ENCODE data around the gene AGPAT3.
"Not testable (repeated sequence)": the region's sequence is repeated elsewhere in the genome, so short reads cannot be mapped to it uniquely, and the experiment has no call there.

AGPAT3 gene

DNA sequence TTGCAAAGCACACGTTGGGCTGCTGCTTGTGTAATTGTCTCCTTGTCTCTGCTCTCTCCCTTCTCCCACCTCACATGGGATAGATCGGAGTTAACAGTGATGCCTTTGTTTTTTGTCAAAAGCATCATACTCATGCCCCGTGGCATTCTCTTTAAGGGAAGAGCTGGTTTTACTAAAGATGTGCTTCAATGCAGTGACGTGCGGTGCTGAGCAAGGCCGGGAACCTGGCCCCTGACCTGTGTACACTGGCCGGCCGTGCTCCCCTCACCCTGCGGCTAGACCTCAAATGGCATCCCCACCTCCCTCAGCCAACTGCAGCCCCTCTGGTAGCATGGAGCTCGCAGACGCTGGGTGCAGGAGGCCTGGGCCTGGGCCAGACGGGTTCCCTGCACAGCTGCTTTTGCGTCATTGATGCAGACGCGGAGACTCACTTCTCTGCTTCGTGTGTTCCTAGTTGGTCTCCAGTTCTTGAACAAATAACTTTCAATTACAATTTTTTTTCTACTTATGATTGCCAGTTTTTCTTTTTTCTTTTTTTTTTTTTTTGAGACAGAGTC lies 19.9 kb downstream of the AGPAT3 start:
- no peak for DNase-seq

DNA sequence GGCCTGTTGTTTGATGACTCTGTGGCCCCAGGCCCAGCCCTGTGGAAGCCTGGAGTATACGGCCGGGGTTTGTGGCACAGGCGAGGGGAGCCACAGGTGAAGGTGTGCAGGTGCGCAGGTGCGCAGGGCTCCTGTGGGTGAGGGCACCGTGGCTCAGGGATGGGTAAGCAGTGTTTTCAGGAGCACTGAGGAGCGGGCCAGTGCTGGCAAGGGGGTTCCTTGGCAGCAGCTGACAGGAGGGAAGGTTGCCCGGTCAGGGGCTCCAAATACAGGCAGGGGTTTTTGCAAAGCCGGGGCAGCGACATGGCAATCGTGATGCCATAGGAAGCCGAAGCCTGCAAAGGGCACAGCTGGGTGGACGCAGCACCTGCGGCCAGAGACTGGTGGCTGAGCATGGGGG lies 20.7 kb downstream of the AGPAT3 start:
- DNase-seq: no peak

DNA sequence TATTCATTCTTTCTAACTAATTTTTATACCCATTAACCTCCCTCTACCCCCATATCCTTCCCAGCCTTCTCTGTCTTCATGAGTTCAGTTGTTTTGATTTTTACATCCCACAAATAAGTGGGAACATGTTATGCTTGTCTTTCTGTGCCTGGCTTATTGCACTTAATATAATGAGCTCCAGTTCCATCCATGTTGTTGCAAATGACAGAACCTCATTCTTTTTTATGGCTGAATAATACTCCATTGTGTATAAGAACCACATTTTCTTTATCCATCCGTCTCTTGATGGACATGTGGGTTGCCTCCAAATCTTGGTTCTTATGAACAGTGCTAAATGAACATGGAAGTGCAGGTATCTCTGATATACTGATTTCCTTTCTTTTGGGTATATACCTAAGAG lies 21.5 kb downstream of the AGPAT3 start:
- DNase-seq: no peak

DNA sequence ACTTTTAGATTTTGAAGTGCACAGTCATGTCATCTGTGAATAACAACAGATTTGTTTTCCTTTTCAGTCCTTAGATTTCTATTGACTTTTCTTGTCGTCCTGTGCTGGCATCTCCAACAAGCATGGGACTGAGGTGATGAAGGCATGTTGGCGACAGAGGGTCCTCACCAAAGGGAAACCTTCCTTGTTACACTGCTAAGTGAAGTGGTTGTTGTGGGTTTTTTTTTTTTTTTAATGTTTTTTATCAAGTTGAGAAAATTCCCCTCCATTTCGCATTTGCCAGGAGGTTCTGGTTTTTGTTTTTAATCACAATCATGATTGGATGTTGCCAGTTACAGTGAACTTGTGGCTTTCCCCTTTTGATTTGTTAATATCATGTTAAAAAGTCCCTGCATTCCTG lies 24.0 kb downstream of the AGPAT3 start:
- no peak for DNase-seq

DNA sequence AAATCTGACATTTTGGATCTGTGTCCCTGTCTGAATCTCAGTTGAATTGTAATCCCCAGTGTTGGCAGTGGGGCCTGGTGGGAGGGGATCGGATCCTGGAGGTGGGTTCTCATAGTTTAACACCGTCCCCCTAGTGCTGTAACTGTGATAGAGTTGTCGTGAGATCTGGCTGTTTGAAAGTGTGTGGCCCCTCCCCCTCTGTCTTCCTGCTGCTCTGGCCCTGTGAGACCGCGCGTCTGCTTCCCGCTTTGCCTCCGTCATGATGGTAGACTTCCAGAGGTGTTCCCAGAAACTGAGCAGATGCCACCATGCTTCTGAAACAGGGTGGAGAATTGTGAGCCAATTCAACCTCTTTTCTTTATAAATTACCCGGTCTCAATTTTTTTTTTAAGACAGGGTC lies 25.0 kb downstream of the AGPAT3 start:
- no peak for DNase-seq

DNA sequence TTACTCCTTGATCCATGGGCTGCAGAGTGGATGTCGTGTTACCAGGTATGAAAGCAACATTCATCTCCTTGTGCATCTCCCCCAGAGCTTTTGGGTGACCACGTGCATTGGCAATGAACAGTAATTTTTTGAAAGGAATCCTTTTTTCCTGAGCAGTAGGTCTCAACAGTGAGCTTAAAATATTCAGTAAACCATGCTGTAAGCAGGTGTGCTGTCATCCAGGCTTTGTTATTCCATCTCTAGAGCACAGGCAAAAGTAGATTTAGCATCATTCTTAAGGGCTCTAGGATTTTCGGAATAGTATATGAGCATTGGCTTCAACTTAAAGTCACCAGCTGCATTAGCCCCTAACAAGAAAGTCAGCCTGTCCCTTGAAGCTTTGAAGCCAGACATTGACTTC lies 27.3 kb downstream of the AGPAT3 start:
- DNase-seq: no peak

DNA sequence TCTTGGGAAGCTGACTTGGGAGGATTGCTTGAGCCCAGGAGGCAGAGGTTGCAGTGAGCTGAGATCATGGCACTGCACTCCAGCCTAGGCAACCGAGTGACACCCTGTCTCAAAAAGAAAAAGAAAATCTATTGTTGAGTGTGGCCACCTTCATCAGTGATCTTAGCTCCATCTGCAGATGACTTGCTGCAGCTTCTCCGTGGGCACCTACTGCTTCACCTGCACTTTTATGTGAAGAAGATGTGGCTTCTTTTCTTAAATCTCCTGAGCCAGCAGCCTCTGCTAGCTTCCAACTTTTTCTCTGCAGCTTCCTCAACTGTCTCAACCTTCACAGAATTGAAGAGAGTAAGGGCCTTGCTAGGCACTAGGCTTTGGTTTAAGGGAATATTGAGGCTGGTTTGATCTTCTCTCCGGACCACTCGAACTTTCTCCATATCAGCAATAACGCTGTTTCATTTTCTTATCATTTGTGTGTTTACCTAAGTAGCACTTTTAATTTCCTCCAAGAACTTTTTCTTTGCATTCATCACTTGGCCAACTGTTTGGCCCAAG lies 28.0 kb downstream of the AGPAT3 start:
- DNase-seq: no peak

DNA sequence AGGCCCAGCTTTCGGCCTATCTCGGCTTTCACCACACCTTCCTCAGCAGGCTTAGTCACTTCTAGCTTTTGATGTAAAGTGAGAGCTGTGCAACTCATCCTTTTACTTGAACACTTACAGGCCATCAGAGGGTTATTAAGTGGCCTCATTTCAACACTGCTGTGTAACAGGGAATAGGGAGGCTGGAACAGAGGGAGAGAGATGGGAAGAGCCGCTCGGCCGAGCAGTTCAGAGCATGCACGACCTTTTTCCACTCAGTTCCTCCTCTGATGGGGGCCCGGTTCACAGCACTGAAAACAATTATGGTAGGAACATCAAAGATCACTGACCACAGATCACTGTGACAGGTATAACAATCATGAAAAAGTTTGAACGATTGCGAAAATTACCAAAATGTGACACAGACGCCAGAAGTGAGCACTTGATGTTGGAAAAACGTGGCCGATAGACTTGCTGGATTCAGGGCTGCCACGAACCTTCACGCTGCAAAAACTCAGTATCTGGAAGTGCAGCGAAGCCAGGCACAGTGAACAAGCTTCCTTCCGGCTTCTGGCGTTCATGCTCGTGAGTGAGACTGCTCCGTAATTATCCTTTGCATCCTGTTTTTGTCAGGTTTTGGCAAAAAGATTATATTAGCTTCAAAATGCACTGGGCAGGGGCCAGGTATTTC lies 28.6 kb downstream of the AGPAT3 start:
- DNase-seq: no peak

DNA sequence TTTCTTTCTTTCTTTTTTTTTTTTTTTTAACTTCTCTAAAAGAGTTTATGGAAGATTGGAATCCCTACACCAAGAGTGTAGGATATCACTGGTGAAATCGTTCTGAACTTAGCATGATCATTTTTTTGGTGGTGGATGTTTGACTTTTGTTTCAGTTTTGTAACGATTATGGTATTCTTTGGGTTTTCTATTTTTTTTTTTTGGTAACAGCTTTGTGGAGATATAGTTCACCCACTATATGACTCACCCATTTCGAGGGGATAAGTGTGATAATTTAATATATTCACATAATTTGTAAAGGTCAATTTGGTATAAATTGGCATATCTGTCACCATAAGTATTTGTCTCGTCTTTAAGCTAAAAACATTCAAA lies 29.2 kb downstream of the AGPAT3 start:
- DNase-seq: no peak

DNA sequence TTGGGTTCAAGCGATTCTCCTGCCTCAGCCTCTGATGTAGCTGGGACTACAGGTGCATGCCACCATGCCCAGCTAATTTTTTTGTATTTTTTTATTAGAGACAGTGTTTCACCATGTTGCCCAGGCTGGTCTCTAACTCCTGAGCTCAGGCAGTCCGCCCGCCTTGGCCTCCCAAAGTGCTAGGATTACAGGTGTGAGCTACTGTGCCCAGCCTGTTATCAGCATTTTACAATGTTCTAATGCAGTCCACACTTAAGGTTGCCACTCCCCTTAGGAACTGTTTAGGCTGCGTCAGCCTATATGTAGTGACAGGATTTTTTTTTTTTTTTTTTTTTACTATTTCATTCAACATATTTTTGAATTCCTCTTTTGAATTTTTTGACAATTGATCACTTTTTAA lies 30.2 kb downstream of the AGPAT3 start:
- DNase-seq: no peak

DNA sequence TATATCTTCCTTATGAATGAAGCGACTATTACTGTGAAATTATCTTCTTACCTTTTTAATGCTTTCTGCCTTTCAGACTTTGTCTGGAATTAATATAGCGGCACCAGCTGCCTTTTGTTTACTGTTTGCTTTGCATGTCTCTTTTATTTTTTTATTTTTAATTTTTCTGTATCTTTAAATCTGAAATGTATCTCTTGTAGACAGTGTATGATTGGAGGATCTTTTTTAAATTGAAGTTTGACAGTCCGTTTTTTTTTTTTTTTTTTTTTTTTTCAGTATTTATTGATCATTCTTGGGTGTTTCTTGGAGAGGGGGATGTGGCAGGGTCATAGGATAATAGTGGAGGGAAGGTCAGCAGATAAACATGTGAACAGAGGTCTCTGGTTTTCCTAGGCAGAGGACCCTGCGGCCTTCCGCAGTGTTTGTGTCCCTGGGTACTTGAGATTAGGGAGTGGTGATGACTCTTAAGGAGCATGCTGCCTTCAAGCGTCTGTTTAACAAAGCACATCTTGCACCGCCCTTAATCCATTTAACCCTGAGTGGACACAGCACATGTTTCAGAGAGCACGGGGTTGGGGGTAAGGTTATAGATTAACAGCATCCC lies 31.8 kb downstream of the AGPAT3 start:
- DNase-seq: not testable (repeated sequence)

DNA sequence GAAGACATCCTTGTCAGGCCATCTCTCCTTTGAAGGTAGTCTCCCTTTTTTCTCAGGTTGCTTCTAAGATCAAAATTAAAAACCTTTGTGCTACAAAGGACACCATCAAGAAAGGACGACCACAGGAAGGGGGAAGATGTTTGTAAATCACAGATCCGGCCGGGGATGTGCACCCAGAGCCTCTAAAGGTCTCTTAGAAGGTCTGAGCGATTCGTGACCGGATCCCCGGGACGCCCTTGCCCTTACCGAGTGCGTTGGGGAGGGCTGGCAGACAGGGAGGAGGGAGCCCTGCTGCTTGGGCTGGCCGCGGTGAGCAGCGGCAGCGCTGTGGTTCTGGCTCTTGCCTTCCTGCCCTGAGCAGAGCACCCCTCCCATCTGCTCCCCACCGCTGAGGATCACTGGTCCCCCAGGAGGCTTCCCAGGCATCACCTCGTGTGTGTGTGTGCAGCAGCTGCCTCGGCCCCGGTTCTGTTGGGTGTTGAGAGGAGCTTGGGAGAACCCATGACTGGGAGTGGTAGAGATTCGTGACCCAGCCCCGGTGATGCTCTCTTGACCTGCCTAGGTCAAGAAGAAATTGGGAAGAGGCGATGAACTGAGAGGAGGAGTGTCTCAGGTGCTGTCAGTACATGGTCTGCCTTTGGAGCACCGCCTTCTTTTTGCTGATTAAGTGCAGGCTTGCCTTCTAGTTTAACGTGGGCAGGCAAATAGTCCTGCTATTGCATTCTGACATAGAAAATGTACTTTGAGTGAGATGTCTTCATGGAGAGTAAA lies 34.5 kb downstream of the AGPAT3 start:
- no peak for DNase-seq

DNA sequence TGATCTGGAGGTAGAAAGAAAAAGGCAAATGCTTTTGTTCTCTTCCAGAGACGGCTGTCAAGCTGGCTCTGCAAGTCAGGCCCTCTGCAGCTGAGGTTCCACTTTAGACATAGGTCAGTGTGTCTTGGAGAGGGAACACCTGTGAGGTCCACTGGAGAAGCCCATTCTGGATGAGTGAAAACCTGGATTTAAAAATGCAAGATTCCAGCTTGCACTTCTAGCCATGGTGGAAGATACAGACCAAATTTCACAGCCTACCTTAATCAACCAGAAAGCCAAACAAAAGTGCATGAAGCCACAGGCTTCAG lies 35.0 kb downstream of the AGPAT3 start:
- no peak for DNase-seq

DNA sequence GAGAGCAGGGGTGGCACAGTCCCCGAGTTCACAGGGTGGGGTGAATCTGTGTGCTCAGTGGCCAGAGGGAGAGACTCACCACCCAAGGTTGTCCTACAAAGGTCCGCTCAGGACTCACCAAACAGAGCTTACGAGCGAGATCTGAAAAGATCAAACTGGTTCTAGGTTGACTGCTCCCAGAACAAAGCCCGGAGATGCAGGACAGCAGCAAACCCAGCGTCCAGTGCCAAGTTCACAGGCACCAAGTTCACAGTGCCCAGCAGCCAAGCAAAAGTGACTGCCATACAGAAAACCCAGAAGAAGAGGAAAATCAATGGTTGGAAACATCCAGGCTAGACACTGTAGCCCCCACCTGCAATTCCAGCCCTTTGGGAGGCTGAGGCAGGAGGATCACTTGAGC lies 35.7 kb downstream of the AGPAT3 start:
- no peak for DNase-seq

DNA sequence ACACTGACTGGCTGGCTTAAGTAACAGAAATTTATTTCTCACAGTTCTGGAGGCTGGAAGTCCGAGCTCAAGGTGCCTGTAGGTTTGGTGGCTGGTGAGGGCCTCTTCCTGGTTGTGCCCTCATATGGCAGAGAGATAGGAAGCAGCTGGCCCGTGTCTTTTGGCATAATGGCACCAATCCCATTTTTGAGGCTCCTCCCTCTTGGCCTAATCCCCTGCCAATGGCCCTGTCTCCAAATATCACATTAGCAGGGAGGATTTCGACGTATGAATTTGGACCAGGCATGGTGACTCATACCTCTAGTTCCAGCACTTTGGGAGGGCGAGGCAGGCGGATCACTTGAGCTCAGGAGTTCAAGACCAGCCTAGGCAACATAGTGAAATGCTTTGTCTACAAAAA lies 37.4 kb downstream of the AGPAT3 start:
- DNase-seq: no peak

DNA sequence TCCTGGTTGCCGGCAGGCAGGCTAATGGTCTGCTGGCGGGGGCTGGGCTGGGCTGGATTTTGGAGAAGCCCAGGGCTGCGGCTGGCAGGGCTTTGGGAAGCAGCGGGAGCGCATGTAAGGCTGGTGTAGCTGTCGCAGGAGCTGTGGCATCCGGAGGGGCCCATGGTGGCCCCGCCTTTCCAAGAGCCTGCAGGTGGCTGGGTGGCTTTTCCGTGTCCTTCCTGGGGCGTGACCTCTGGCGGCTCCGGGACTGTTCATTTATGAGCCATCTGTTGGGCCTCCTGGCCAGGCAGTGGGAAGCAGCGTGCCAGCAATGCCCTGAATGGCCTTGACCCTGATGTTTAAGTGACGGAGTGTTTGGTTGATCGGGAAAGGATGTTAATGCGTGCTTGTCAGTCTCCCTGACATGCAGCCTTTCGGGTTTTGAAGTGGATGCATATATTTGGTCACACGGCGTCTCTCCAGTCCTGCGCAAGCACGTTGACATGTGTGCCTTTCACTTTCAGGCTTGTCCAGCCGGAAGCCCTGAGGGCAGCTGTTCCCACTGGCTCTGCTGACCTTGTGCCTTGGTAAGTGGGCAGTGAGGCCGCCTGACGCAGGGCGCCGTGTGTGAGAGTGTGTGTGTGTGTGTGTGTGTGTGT lies 38.5 kb downstream of the AGPAT3 start:
- no peak for DNase-seq

DNA sequence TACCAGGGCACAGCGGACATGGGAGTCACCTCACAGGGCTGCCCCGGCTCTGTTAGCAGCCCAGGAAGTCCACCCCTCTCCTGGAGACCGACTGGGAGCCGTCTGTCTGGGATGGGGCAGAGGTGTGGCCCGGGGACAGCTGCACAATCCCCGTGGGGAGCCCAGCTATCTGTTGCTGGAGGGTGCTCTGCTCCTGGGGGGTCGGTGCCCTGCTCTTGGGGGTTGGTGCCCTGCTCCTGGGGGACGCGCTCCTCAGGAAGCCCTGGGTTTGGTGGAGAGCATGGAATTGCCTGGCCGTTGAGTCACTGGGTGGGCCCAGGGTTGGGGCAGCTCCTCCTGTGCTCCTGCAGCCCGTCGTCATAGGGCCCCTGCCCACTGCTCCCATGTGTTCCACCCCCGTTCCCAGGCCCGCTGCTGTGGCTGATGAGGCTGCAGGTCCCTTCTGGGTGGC lies 39.3 kb downstream of the AGPAT3 start:
- DNase-seq: no peak

DNA sequence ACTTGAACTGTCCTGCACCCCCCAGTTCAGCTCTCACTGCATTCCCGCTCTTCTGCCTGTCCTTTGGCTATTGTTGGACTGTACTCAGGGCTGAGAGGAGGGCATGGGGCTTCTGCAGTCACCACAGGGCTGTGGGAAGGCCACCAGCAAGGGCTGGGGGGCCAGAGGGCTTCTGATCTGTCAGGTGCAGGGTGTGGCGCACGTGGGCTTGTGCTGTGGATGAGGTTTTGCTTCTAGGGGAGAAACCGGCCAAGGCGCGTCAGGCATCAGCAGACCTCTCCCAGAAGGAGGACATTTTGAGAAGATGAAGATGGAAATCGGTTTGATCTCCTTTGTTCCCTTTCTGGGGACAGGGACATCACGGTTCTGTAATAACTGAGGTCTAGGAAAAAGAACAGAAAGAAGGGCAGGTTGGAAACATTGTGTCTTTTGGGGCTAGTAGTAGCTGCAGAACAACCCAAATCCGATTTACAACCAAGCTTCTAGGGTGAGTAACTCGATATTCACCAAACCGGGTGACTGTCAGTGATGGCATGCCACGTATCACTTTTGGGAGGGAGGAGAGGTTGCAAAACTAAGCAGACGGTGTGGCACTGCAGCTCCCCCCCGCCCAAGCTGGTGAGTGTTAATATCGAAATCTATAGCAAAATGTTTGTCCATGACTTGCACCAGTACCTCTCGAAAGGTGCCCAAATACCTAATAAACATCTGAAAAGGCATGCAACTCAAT lies 40.9 kb downstream of the AGPAT3 start:
- no peak for DNase-seq

DNA sequence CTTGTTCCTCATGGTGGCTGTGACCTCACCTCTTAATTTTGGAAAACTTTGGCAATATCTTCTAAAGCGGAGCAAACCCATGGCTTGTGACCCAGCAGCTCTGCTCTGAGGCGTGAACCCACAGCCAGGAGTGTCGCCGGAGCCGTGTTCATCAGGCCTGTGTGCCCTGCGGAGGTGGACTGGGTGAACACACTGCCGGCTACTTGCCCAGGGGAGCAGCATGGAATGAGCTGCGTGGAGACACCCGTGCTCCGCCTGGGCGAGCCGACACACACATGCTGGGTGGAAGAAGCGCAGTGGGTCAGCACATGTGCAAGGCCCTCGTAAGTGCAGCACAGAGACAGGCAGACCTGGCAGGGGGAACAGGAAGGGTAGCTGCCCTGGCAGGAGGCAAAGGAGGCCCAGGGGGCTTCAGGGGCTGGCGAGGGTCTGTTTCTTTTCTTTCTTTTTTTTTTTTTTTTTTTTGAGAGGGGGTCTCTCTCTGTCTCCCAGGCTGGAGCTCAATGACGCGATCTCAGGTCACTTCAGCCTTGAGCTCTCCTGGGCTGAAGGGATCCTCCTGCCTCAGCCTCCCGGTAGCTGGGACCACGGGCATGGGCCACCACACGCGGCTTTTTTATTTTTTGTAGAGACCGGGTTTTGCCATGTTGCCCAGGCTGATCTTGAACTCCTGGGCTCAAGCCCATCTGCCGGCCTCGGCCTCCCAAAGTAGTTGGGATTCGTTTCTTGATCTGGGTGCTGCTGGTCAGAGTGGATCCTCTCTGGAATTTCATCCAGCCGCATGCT lies 41.8 kb downstream of the AGPAT3 start:
- no peak for DNase-seq

DNA sequence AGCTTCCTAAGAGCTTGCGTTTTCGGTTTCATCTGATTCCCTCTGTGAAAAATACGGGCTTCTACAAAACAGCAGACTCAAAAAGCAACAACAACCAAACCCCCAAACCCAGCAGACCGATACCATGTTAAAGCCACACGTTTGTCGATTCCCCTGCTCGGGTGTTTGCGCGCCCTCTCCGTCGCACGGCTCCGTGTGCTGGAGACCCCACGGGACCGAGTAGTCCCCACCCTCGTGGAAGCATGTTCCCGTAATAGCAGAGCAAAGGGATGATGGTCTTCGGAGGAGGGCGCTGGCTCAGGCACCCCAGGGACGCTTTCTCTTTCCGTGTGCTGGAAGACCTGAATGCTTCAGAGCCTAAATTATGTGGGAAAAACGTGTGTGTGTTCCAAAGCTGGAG lies 42.7 kb downstream of the AGPAT3 start:
- DNase-seq: no peak

DNA sequence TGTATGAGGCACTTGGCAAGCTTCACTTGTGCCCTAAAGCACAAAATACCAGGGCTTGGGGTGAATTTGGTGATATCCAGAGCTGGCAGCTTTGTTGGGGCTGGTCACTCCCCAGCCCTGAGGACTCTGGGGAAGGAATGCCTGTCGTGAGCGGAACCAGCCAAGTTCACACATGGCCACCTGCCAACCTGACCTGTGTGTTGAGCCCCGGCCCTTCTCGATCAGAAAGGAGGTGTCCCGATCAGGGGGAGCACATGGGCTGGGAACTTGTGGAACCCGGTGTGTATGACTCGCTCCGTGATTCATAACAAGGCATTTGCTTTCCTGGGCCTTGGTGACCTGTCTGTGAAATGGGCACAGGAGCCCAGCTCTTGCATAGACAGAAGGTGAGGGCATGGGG lies 43.1 kb downstream of the AGPAT3 start:
- DNase-seq: no peak

All from DMS153 (cell line).